GM06990 (cell line): ENCODE data around the gene IKBKG.
"Not testable (repeated sequence)": the region's sequence is repeated elsewhere in the genome, so short reads cannot be mapped to it uniquely, and the experiment has no call there.

Source experiments
- DNase-seq: peaks from one replicate; pipeline ENCODE4 v3.0.0-alpha.2; 2011; ENCODE audit not compliant: insufficient read length; ENCODE audit errors: extremely low read depth
- H3K27me3 ChIP-seq: replicated peaks from 2 replicates; pipeline ENCODE4 v1.6.0; 2011; ENCODE audit warnings: low read length; ENCODE audit not compliant: control insufficient read depth, insufficient read depth
- H3K36me3 ChIP-seq: 2 replicates; pipeline ENCODE4 v1.5.1; 2011; ENCODE audit warnings: low read length; ENCODE audit not compliant: control insufficient read depth, insufficient read depth
- H3K4me3 ChIP-seq: replicated peaks from 2 replicates; pipeline ENCODE4 v1.5.1; 2011; ENCODE audit warnings: low read depth, mild to moderate bottlenecking, control low read depth, low read length

The IKBKG gene

DNA sequence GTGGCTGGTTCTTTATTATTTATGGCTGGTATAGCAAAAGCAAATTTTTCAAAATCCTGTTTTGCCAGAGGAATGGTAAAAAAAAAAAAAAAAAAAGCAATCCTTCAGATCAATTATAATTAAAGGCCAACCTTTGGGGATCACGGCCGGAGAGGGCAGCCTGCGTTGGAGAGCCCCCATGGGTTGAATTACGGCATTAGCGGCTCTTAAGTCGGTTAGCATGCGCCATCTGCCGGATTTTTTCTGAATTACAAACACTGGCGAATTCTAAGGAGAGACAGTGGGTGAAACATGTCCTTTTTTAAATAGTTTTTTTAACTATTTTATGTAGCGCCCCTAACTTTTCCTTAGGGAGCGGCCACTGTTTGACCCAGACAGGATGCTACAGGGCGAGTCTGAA, 66.2 kb downstream of the IKBKG start:
- not testable (repeated sequence) for DNase-seq, H3K36me3 ChIP-seq, H3K4me3 ChIP-seq, H3K27me3 ChIP-seq
